HG03342 (cell line): Measurements from ENCODE around the gene GIPC2.
"Not testable (repeated sequence)": the region's sequence is repeated elsewhere in the genome, so short reads cannot be mapped to it uniquely, and the experiment has no call there.

Source experiments
- ATAC-seq: cut with Tn5 transposase; IDR thresholded peaks from one replicate; pipeline ENCODE4 v1.9.1; 2021; ENCODE audit warnings: mild to moderate bottlenecking, moderate library complexity; ENCODE audit not compliant: unreplicated experiment

The GIPC2 gene, protein sequence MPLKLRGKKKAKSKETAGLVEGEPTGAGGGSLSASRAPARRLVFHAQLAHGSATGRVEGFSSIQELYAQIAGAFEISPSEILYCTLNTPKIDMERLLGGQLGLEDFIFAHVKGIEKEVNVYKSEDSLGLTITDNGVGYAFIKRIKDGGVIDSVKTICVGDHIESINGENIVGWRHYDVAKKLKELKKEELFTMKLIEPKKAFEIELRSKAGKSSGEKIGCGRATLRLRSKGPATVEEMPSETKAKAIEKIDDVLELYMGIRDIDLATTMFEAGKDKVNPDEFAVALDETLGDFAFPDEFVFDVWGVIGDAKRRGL

DNA sequence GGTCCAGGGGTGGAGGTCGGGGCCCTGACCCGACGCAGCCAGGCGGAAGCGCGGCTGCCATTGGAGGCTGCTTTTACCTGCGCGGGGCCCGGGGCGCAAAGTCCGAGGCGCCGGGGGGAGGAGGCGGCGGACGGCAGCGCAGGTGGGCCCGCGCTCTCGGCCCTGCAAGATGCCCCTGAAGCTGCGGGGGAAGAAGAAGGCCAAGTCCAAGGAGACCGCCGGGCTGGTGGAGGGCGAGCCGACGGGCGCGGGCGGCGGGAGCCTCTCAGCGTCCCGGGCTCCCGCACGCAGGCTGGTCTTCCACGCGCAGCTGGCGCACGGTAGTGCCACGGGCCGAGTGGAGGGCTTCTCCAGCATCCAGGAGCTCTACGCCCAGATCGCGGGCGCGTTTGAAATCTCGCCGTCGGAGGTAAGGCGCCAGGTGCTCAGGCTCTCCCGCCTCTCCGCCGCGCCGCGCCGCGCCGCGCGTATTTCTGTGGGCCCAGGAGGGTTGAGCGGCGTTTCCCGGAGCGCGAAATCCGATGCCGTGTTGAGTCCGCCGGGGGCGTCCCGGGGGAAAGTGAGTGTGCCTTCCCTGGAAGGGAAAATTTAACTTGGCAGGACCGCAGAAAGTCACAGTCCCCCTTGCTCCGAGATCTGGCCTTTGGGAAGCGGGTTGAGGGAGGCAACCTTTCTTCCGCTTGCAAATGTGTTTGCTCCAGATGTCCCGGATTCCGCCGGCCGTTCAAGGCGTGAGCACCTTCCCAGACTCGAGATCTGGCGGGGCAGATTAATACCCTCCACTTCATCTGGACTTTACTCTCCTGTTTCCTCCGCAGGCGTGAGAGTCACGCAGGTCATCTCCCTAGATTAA is at the start of gene GIPC2:
Gene GIPC2, plus strand, starts transcription at position 41 of the 853 bp plus-strand sequence. Its CDS starts 129 bp downstream, at position 170.
- peak; percentile 55 for ATAC-seq

DNA sequence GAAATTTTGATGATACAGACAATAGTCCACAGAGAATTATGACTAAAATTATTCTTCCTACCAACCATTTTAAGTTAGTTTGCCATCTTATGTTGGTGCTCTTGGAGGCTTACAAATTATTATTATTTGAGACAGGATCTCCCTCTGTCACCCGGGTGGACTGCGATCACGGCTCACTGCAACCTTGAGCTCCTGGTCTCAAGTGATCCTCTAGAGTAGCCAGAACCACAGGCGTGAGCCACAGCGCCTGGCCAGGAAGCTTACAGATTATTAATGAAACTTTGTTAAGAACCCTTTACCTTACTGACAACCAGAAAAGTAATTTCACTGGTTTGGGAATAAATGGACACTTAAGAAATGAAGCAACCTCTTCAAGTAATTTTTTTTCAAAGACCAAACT is 49.0 kb upstream of the GIPC2 start:
- no peak for ATAC-seq

DNA sequence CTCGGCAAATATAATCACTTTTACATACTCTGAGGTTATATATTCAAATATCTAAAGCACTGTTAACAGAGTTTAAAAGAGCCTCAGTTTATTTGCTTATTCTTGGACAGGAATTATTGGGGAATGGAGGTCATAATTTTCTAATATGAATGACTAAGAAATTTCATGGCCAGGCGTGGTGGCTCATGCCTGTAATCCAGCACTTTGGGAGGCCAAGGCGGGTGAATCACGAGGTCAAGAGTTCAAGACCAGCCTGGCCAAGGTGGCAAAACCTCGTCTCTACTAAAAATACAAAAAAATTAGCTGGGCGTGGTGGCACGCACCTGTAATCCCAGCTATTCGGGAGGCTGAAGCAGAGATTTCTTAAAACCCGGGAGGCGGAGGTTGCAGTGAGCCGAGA is 45.2 kb upstream of the GIPC2 start:
- ATAC-seq: not testable (repeated sequence)

DNA sequence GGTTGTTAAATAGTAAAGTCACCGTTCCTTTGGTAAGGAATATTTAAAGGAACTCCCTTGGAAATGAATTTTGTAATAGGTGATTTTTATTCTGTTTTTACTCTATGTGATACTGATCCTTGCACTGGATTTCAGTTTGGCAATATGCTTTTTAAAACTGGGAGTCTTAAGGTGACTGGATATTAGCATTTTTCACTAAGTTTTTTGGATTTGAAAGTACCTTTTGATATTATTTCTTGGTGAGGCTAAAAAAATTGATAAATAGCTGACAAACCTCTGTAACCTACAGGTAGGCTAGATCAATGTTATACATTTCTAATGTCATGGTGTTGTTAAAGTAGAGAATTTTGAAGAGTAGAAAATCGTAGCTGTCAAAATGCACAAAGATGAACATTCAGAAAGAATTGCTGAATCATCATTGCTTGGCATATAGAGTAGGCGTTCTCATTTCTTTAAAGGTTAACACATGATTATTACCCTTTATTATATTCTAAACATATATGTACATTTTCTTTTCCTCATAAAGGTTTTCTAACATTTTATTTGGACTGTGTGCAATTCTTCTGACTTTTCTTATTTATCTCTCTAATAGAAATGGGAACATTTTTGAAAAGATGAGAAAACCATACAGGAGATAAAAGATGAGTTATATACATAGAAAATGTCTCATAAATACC is 42.6 kb upstream of the GIPC2 start:
- no peak for ATAC-seq

DNA sequence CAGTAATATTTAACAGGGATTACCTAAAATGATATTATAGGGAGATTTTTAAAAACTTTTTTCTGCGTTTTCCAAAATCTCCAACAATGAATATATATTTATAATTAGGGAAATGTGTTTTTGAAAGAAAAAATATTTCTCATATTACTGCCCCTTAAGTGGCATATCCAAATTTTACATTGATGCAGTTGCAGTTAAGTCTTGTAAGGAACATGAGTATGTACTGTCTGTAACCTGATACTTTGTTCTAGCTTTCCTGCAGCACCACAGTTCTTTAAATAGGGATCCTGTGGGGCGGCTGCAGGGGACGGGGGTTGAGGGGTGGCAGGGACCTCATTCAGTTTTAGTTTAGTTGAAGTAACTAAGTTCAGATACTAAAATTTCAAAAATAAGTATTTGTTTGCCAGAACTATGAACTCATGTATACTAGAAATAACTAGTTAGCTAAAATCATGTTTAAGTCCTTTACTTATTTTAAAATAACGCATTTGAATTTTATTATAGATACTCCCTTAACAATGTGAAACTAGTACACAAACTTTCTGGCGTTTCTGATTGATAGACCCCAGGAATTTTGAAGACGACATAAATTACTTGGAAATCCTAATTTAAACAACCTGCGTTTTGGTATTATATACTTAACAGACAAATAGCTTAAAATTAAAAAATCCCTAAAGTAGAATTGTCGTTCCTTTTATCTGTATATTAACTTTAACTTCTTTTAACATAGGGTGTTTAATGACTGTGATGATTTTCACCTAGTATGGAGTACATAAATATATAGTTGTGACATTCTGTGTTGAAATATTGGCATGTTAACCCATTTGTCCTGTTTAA is 41.7 kb upstream of the GIPC2 start:
- peak; percentile 54 for ATAC-seq

DNA sequence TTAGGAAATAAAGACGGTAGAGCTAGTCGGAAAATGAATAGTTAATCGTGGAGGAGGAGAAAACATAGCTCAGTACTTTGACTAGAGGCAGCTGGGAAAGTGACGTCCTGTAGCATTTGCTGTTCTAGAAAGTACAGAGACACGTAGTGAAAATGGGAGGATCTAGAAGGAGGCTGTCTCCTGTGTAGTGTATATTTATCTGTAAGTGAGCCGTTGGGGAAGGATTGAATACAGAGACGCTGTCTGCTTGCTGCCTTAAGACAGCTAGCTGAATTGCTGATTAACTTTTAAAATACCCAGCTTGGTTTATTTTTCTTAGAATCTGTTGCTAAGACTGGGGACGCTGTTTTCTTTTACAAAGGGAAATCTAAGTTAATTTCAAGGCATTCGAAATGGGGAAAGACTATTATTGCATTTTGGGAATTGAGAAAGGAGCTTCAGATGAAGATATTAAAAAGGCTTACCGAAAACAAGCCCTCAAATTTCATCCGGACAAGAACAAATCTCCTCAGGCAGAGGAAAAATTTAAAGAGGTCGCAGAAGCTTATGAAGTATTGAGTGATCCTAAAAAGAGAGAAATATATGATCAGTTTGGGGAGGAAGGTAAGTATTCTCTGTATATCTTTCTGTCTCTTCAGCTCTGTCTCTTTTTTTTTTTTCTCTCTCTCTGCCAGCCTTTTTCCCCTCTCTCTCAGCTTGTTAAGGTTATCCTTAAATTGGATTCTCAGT is 40.9 kb upstream of the GIPC2 start, which contains the start of gene DNAJB4:
Gene DNAJB4, plus strand, starts transcription at position 221 of the 729 bp plus-strand sequence. Its CDS starts 172 bp downstream, at position 393.
- peak; percentile 98 for ATAC-seq

DNA sequence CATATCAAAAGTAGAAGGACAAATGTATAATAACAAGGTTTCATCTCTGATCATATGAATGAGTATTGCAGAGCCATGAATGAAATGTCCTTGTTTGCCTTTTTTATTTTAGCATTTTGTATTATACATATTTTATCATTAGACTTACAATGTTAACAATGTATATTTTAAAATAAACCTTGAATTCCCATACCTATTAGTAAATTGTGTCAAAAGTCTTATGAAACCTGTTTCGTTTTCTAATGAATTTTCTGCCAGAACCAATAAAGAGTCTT is 40.4 kb upstream of the GIPC2 start:
- ATAC-seq: no peak

DNA sequence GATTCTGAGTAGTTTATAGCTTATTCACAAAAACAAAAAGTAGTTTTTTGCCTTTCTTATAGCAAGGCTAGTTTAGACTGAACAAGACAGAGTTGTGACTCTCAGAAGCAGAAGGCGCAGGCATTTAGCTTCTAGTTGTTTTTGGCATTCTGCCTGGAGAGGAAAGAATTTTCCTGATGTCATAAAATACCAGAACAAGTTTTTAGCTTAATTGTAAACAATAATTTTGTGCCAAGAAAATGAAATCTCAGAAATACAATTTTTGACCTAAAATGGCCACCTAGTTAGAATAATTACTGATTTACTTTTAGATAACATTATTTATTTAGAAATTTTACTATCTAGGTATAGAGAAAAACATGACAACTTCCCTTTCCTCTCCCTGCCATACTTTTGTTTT is 40.0 kb upstream of the GIPC2 start:
- ATAC-seq: no peak

DNA sequence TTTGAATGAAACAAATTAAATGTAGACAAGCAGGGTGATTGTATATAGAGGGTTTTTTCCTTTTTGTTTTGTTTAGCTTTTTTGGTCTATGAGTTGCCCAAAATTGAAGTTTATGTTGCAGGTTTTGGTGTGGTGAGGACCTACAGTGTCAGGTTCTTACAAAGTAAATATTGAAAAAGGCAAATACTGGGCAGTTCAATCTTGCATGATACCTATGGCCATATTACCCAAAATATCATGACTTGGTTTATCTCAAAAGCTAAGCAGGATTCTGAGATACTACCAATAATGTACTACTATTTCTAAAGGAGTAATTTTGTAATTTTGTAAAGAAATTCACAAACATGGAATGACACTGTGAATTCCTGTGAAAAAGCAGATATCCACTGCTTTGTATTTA is 39.2 kb upstream of the GIPC2 start:
- ATAC-seq: no peak

DNA sequence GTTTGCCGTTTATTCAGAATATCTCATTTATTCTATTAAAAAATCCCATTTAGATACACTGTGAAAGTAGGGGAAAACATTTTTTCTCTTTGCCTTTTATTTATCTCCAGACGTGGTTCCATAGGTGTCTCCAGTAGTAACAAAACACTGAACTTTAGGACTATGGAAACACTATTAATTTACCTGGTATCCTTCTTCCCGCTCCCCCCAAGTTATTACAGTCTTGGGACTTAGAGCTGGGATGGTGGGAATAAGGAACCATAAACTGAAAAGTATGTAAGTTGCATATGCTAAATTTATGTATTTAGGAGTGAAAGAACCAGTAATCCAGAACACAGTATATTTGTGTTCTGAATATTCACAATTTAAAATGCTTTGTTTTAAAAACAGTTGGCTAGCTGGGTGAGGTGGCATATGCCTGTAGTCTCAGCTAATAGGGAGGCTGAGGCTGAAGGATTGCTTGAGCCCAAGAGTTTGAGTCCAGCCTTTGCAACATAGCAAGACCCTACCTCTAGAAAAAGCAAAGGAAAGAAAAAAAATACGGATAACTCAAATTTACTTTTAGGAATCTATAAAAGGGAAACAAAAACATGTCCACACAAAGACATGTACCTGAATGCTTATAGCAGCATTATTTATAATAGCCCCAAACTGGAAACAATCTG is 38.0 kb upstream of the GIPC2 start:
- no peak for ATAC-seq

DNA sequence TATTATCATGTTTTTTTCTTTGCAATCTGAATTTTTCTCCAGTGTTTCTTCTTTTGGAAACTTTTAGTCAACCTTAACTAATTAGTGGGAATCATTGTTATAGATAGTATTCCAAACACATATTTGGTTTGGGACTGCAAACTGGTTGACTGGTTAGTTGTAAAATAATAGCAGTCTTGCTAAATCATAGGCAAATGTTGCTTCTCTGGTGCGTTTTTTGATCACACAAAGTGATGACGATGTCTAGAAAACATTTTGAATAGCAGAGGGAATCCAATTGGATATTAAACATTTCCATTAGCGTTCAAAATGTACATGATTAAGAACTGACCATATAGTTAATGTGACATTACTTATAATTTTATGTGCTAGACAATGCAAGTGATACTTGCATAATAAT is 36.5 kb upstream of the GIPC2 start:
- ATAC-seq: no peak

DNA sequence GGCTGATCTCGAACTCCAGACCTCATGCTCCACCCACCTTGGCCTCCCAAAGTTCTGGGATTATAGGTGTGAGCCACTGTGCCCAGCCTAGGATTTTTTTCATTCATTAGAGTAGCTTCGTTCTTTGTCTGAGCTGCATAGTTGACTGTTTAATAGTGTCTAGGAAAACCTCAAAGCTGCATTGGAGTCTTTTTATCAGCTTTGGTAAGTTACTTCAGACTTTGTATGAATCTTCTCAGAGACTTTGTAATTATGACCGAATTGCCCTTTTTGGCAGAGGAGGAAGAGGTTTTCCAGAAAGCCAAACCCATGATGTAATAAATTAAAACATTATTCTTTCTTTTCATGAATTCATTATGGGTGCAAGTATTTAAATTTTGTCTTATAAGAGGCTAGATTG is 35.9 kb upstream of the GIPC2 start:
- no peak for ATAC-seq

DNA sequence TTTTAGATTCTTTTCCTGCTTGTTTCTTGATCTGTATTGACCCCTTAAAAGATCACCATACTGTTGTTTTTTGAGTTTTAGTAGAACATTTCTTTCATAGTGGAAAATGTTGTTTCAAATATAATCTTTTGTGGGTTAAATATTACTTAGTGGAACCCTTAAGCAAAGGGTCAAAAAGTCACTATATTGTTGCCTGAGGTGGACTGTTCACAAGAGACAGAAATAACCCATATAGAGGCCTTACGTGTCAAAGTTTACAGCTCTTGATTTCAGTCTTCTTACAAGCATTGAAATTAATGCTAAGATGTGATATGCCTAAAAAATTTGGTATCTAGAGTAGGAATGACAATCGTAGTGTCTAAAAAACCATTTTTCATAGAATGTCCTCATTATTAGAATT is 34.7 kb upstream of the GIPC2 start:
- ATAC-seq: no peak

DNA sequence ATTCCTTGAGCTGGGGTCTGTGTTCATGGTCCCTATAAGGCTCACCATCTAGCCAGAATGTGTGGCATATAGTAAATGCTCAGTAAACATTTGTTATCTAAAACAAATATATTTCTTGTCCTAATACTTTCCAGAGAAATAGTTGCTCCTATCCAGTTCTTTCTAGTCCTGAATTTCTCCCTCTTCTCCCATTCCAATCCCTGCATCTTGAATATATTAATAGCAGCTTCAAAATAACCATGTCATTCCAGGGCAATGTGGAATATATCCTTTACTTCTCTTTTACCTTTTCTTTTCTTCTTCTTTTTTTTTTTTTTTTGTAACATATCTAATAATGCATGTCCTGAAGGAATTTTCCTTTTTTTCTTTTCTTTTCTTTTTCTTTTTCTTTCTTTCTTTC is 30.6 kb upstream of the GIPC2 start:
- no peak for ATAC-seq

DNA sequence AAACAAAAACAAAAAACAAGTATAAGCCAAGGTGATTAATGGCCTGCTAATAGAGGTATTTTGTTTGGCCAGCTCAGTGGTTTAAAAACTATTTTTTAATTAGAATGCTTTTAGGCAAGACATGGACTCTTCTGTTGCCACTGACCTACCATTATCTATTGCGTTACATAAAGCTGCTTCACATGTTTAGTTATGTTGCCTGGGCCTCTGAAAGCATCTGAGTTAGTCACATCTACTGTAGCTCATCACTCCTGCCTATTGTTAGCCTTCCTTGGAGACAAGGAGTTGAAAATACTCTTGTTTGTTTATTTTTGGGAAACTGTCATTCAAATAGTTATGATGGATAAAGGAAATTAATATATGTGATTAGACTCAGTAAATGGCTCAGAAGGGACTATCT is 26.7 kb upstream of the GIPC2 start:
- ATAC-seq: no peak

DNA sequence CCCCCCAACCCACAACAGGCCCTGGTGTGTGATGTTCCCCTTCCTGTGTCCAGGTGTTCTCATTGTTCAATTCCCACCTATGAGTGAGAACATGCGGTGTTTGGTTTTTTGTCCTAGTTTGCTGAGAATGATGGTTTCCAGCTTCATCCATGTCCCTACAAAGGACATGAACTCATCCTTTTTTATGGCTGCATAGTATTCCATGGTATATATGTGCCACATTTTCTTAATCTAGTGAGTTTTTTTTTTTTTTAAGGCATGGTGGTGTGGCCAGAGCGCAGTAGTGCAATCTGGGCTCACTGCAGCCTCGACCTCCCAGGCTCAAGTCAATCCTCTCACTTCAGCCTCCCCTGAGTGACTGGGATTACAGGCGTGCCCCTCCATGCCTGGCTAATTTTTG is 24.6 kb upstream of the GIPC2 start:
- not testable (repeated sequence) for ATAC-seq

DNA sequence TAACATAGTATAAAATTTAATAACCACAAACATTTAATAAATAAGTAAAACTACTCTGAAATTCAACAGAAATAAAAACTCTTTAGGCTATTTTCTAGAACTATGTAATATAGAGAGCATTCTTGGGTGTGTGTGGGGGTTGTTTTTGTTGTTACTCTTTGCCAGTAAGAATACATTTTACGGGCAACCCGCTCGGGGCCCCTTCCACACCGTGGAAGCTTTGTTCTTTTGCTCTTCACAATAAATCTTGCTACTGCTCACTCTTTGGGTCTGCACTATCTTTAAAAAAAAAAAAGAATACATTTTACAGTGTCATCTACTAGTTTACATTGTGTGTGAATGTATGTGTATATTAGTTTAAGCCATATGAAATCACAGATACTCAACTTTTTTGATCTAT is 16.0 kb upstream of the GIPC2 start:
- no peak for ATAC-seq

DNA sequence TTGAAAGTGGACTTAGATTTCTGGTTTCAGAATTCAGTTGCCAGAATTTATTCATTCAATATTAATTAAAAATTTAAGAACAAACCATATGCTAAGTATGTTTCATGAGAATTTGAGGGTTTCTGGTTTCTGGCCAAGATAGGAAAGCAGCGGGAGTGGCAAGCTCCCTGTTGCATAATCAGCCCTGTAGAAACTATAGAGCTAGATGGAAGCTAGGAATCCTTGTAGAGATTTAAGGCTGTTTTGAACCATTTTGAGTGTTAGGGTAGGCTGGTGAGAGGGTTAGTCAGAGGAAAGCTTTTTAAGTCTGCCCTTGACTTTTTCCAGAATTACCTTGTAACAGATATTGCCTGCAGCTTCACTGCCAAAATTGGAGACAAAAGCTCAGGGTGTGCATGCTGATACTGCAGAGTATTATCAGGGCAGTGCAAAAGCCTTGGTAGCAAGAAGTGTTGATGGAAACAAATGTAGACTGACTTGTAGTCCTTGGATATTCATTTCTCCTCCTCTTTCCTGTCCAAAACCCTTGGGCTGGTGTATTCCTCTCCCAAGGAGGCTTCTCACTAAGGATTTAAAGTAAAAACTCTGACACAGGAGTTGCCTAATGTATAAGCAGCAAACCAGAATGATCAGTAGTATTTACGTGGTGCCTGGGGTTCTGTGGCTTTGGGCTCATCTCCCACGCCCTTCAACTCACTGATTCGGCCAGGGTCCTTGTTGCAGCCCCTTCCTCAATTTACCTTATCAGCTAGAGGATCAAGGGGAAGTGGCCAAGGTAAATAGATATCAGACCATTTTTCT is 12.6 kb upstream of the GIPC2 start:
- ATAC-seq: no peak

DNA sequence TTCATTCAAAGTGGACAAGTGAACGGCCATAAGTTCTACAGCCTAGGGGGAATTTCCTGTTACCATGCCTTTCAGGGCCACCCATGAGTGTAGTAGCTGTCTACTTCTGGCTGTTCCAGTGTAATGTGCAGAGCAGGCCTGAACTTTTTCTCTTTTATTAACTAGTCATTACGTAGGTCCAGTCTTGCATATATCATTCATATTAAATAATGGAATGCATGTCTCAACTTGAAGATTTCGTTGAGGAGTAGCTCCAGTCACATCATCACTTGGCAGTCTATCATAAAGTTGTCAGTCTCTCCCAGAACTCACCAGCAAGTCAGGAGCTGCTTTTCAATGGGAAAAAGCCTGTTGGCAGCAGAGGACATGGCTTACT is 12.0 kb upstream of the GIPC2 start:
- no peak for ATAC-seq
